NCI-H1105 treated with DMSO at 0.1 percent for 48 hours (cell line): ENCODE data around the gene ABCA7.

Experiments used
- DNase-seq: peaks from one replicate; lab custom pipeline; 2025; lab: John Stamatoyannopoulos, UW

ABCA7 gene

GRCh38 chr19:1088416-1089010, 48.6 kb downstream of the ABCA7 start:
- no peak for DNase-seq

GRCh38 chr19:1089126-1089771, 49.3 kb downstream of the ABCA7 start:
- no peak for DNase-seq

GRCh38 chr19:1089891-1090290, 50.0 kb downstream of the ABCA7 start:
- no peak for DNase-seq

- DNase-seq: no peak
These were observed 51.0 kb downstream of the ABCA7 start for GRCh38 chr19:1090731-1091543.

- DNase-seq: no peak
These were observed 51.8 kb downstream of the ABCA7 start for GRCh38 chr19:1091544-1092175.

- DNase-seq: no peak
These were observed 53.4 kb downstream of the ABCA7 start for GRCh38 chr19:1093330-1093729.

GRCh38 chr19:1093811-1094553, 54.1 kb downstream of the ABCA7 start:
- DNase-seq: no peak

GRCh38 chr19:1094655-1094977, 54.7 kb downstream of the ABCA7 start:
- no peak for DNase-seq

- peak; percentile 95 for DNase-seq
These were observed 55.2 kb downstream of the ABCA7 start, which contains the start of gene POLR2E for GRCh38 chr19:1094978-1095701. POLR2E (minus strand) TSS chr19:1095375; CDS start chr19:1095315, 60 bp downstream.

- DNase-seq: no peak
These were observed 57.9 kb downstream of the ABCA7 start for GRCh38 chr19:1097810-1098176.

GRCh38 chr19:1098177-1099051, 58.5 kb downstream of the ABCA7 start:
- DNase-seq: peak; percentile 9

- no peak for DNase-seq
These were observed 61.4 kb downstream of the ABCA7 start for GRCh38 chr19:1101337-1101698.

GRCh38 chr19:1102407-1103131, 62.7 kb downstream of the ABCA7 start:
- DNase-seq: no peak

GRCh38 chr19:1103132-1103707, 63.3 kb downstream of the ABCA7 start:
- no peak for DNase-seq

- peak; percentile 97 for DNase-seq
These were observed 63.9 kb downstream of the ABCA7 start, which contains the start of gene GPX4 for GRCh38 chr19:1103708-1104310. GPX4 (plus strand) TSS chr19:1103994; CDS start chr19:1104044, 50 bp downstream.

- DNase-seq: peak; percentile 48
These were observed 64.6 kb downstream of the ABCA7 start for GRCh38 chr19:1104311-1105007.

- no peak for DNase-seq
These were observed 65.3 kb downstream of the ABCA7 start for GRCh38 chr19:1105008-1105872.
